Measurements from ENCODE around the gene FAM89A. TPM values are rescaled to one million over a fixed set of nuclear protein-coding genes. Genes with fewer than 3 reads are reported as not detected.
A peak's percentile ranks its signal among the peaks of the same experiment; 100 is the strongest.
"Not testable (repeated sequence)": the region's sequence is repeated elsewhere in the genome, so short reads cannot be mapped to it uniquely, and the experiment has no call there.

Gene FAM89A
- total RNA-seq, 1 donor from 2014 or later, result 14.6 TPM

GRCh38 chr1:231055271-231055670, 15.2 kb upstream of the FAM89A start:
- no peak for DNase-seq

- peak; percentile 67 for DNase-seq
These were observed 13.6 kb upstream of the FAM89A start for GRCh38 chr1:231053493-231054162.

- no peak for DNase-seq
These were observed 12.7 kb upstream of the FAM89A start for GRCh38 chr1:231052777-231053176.

GRCh38 chr1:231050932-231051331, 10.9 kb upstream of the FAM89A start:
- not testable (repeated sequence) for DNase-seq

GRCh38 chr1:231050395-231050794, 10.3 kb upstream of the FAM89A start:
- DNase-seq, result no peak

GRCh38 chr1:231049121-231049979, 9.3 kb upstream of the FAM89A start:
- DNase-seq, result no peak

- not testable (repeated sequence) for DNase-seq
These were observed 8.4 kb upstream of the FAM89A start for GRCh38 chr1:231048419-231048818.

- not testable (repeated sequence) for DNase-seq
These were observed 7.5 kb upstream of the FAM89A start for GRCh38 chr1:231047529-231047928.

GRCh38 chr1:231046730-231047395, 6.8 kb upstream of the FAM89A start:
- no peak for DNase-seq

GRCh38 chr1:231045921-231046729, 6.1 kb upstream of the FAM89A start:
- DNase-seq, result not testable (repeated sequence)

GRCh38 chr1:231045286-231045685, 5.2 kb upstream of the FAM89A start:
- no peak for DNase-seq

GRCh38 chr1:231044588-231044987, 4.5 kb upstream of the FAM89A start:
- DNase-seq, result no peak

GRCh38 chr1:231041719-231042261, 1.7 kb upstream of the FAM89A start:
- no peak for DNase-seq

- DNase-seq, result no peak
These were observed 1.0 kb upstream of the FAM89A start for GRCh38 chr1:231040800-231041718.

GRCh38 chr1:231039161-231040018, 664 bp downstream of the FAM89A start:
- DNase-seq, result peak; percentile 15

GRCh38 chr1:231037585-231038517, 2.2 kb downstream of the FAM89A start:
- DNase-seq, result no peak

GRCh38 chr1:231036416-231036815, 3.6 kb downstream of the FAM89A start:
- DNase-seq, result no peak

- no peak for DNase-seq
These were observed 4.3 kb downstream of the FAM89A start for GRCh38 chr1:231035799-231036198.

GRCh38 chr1:231032963-231033362, 7.1 kb downstream of the FAM89A start:
- DNase-seq, result no peak
